ENCODE data around the gene OXCT1.
"Not testable (repeated sequence)": the region's sequence is repeated elsewhere in the genome, so short reads cannot be mapped to it uniquely, and the experiment has no call there.

Gene OXCT1

GRCh38 chr5:41736641-41737040 lies 133.6 kb downstream of the OXCT1 start:
- no peaks in the 10 kb centered on the region for H3K4me1 ChIP-seq (ENCODE audit: control insufficient read depth, insufficient read depth, low read length)
- H3K27me3 ChIP-seq (ENCODE audit: control insufficient read depth, insufficient read depth, low read length, poor library complexity, severe bottlenecking), result no peaks in the 10 kb centered on the region
- peaks cover 7% of the 10 kb centered on the region for H3K36me3 ChIP-seq (ENCODE audit: control insufficient read depth, insufficient read depth, low read length)
- no peak overlapping the region for H3K4me3 ChIP-seq (ENCODE audit: insufficient read depth, low read depth, low read length)
- H3K9me3 ChIP-seq (ENCODE audit: control insufficient read depth, low read length), result no peaks in the 10 kb centered on the region
- no peak overlapping the region for H3K27ac ChIP-seq (ENCODE audit: insufficient read depth, low read depth, low read length, poor library complexity, severe bottlenecking)

- H3K36me3 ChIP-seq (ENCODE audit: control insufficient read depth, insufficient read depth, low read length), result peaks cover 7% of the 10 kb centered on the region
- no peak overlapping the region for H3K27ac ChIP-seq (ENCODE audit: insufficient read depth, low read depth, low read length, poor library complexity, severe bottlenecking)
- no peaks in the 10 kb centered on the region for H3K27me3 ChIP-seq (ENCODE audit: control insufficient read depth, insufficient read depth, low read length, poor library complexity, severe bottlenecking)
- H3K4me3 ChIP-seq (ENCODE audit: insufficient read depth, low read depth, low read length), result no peak overlapping the region
- no peaks in the 10 kb centered on the region for H3K4me1 ChIP-seq (ENCODE audit: control insufficient read depth, insufficient read depth, low read length)
- H3K9me3 ChIP-seq (ENCODE audit: control insufficient read depth, low read length), result no peaks in the 10 kb centered on the region
Observed at GRCh38 chr5:41735213-41735612, 135.0 kb downstream of the OXCT1 start.

- H3K27ac ChIP-seq (ENCODE audit: insufficient read depth, low read depth, low read length, poor library complexity, severe bottlenecking); H3K9me3 ChIP-seq (ENCODE audit: control insufficient read depth, low read length); H3K4me1 ChIP-seq (ENCODE audit: control insufficient read depth, insufficient read depth, low read length); H3K4me3 ChIP-seq (ENCODE audit: insufficient read depth, low read depth, low read length); H3K27me3 ChIP-seq (ENCODE audit: control insufficient read depth, insufficient read depth, low read length, poor library complexity, severe bottlenecking); H3K36me3 ChIP-seq (ENCODE audit: control insufficient read depth, insufficient read depth, low read length): not testable (repeated sequence)
- 96 to 100% methylated on average over 4 to 5 of the region's 5 CpGs for WGBS, 2 experiments
Observed at GRCh38 chr5:41729381-41729780, 140.8 kb downstream of the OXCT1 start.

- WGBS, 2 experiments, result 93 to 100% methylated on average over 4 of the region's 4 CpGs
- H3K27ac ChIP-seq (ENCODE audit: insufficient read depth, low read depth, low read length, poor library complexity, severe bottlenecking), result no peak overlapping the region
- H3K4me3 ChIP-seq (ENCODE audit: insufficient read depth, low read depth, low read length), result no peak overlapping the region
- H3K4me1 ChIP-seq (ENCODE audit: control insufficient read depth, insufficient read depth, low read length), result no peaks in the 10 kb centered on the region
- H3K9me3 ChIP-seq (ENCODE audit: control insufficient read depth, low read length), result no peaks in the 10 kb centered on the region
- H3K27me3 ChIP-seq (ENCODE audit: control insufficient read depth, insufficient read depth, low read length, poor library complexity, severe bottlenecking), result no peaks in the 10 kb centered on the region
- H3K36me3 ChIP-seq (ENCODE audit: control insufficient read depth, insufficient read depth, low read length), result no peaks in the 10 kb centered on the region
Observed at GRCh38 chr5:41728281-41728680, 141.9 kb downstream of the OXCT1 start.

- H3K4me1 ChIP-seq (ENCODE audit: control insufficient read depth, insufficient read depth, low read length), result no peaks in the 10 kb centered on the region
- H3K27ac ChIP-seq (ENCODE audit: insufficient read depth, low read depth, low read length, poor library complexity, severe bottlenecking), result no peak overlapping the region
- H3K4me3 ChIP-seq (ENCODE audit: insufficient read depth, low read depth, low read length), result no peak overlapping the region
- H3K27me3 ChIP-seq (ENCODE audit: control insufficient read depth, insufficient read depth, low read length, poor library complexity, severe bottlenecking), result no peaks in the 10 kb centered on the region
- H3K9me3 ChIP-seq (ENCODE audit: control insufficient read depth, low read length), result no peaks in the 10 kb centered on the region
- H3K36me3 ChIP-seq (ENCODE audit: control insufficient read depth, insufficient read depth, low read length), result no peaks in the 10 kb centered on the region
- WGBS, 2 experiments, result 89 to 90% methylated on average over 3 of the region's 3 CpGs
Observed at GRCh38 chr5:41722359-41722950, 147.8 kb downstream of the OXCT1 start.

- Histone ChIP-seq H3K36me3 (ENCODE audit: control insufficient read depth, insufficient read depth, low read length) (no peaks in the 10 kb centered on the region), H3K4me1 (ENCODE audit: control insufficient read depth, insufficient read depth, low read length) (no peaks in the 10 kb centered on the region), H3K4me3 (ENCODE audit: insufficient read depth, low read depth, low read length) (no peak overlapping the region), H3K27me3 (ENCODE audit: control insufficient read depth, insufficient read depth, low read length, poor library complexity, severe bottlenecking) (no peaks in the 10 kb centered on the region), H3K27ac (ENCODE audit: insufficient read depth, low read depth, low read length, poor library complexity, severe bottlenecking) (no peak overlapping the region), H3K9me3 (ENCODE audit: control insufficient read depth, low read length) (no peaks in the 10 kb centered on the region)
- 86 to 88% methylated on average over 2 of the region's 2 CpGs for WGBS, 2 experiments
Observed at GRCh38 chr5:41721516-41721915, 148.7 kb downstream of the OXCT1 start.

GRCh38 chr5:41716382-41716781 lies 153.8 kb downstream of the OXCT1 start:
- WGBS, 2 experiments, result 93 to 95% methylated on average over 2 of the region's 2 CpGs

GRCh38 chr5:41714446-41714845 lies 155.8 kb downstream of the OXCT1 start:
- H3K27ac ChIP-seq (ENCODE audit: insufficient read depth, low read depth, low read length, poor library complexity, severe bottlenecking); H3K4me1 ChIP-seq (ENCODE audit: control insufficient read depth, insufficient read depth, low read length); H3K4me3 ChIP-seq (ENCODE audit: insufficient read depth, low read depth, low read length); H3K36me3 ChIP-seq (ENCODE audit: control insufficient read depth, insufficient read depth, low read length); H3K9me3 ChIP-seq (ENCODE audit: control insufficient read depth, low read length); H3K27me3 ChIP-seq (ENCODE audit: control insufficient read depth, insufficient read depth, low read length, poor library complexity, severe bottlenecking): not testable (repeated sequence)

More at GRCh38 chr5:41716382-41716781, 153.8 kb downstream of the OXCT1 start:
- Histone ChIP-seq H3K27me3 (ENCODE audit: control insufficient read depth, insufficient read depth, low read length, poor library complexity, severe bottlenecking) (no peaks in the 10 kb centered on the region), H3K9me3 (ENCODE audit: control insufficient read depth, low read length) (no peaks in the 10 kb centered on the region), H3K4me1 (ENCODE audit: control insufficient read depth, insufficient read depth, low read length) (no peaks in the 10 kb centered on the region), H3K4me3 (ENCODE audit: insufficient read depth, low read depth, low read length) (no peak overlapping the region), H3K36me3 (ENCODE audit: control insufficient read depth, insufficient read depth, low read length) (no peaks in the 10 kb centered on the region), H3K27ac (ENCODE audit: insufficient read depth, low read depth, low read length, poor library complexity, severe bottlenecking) (no peak overlapping the region)

- Histone ChIP-seq H3K27me3 (ENCODE audit: control insufficient read depth, insufficient read depth, low read length, poor library complexity, severe bottlenecking) (no peaks in the 10 kb centered on the region), H3K4me3 (ENCODE audit: insufficient read depth, low read depth, low read length) (no peak overlapping the region), H3K4me1 (ENCODE audit: control insufficient read depth, insufficient read depth, low read length) (no peaks in the 10 kb centered on the region), H3K9me3 (ENCODE audit: control insufficient read depth, low read length) (no peaks in the 10 kb centered on the region), H3K27ac (ENCODE audit: insufficient read depth, low read depth, low read length, poor library complexity, severe bottlenecking) (no peak overlapping the region), H3K36me3 (ENCODE audit: control insufficient read depth, insufficient read depth, low read length) (no peaks in the 10 kb centered on the region)
- WGBS, 2 experiments, result 84 to 89% methylated on average over 2 of the region's 2 CpGs
Observed at GRCh38 chr5:41708604-41708940, 161.7 kb downstream of the OXCT1 start.

- 52 to 53% methylated on average over 4 of the region's 4 CpGs for WGBS, 2 experiments
- H3K4me3 ChIP-seq (ENCODE audit: insufficient read depth, low read depth, low read length), result no peak overlapping the region
- H3K27me3 ChIP-seq (ENCODE audit: control insufficient read depth, insufficient read depth, low read length, poor library complexity, severe bottlenecking), result no peaks in the 10 kb centered on the region
- H3K4me1 ChIP-seq (ENCODE audit: control insufficient read depth, insufficient read depth, low read length), result no peaks in the 10 kb centered on the region
- no peak overlapping the region for H3K27ac ChIP-seq (ENCODE audit: insufficient read depth, low read depth, low read length, poor library complexity, severe bottlenecking)
- H3K36me3 ChIP-seq (ENCODE audit: control insufficient read depth, insufficient read depth, low read length), result no peaks in the 10 kb centered on the region
- H3K9me3 ChIP-seq (ENCODE audit: control insufficient read depth, low read length), result no peaks in the 10 kb centered on the region
Observed at GRCh38 chr5:41707853-41708603, 162.2 kb downstream of the OXCT1 start.

All from ectodermal cell (in vitro differentiated cells).